GM19351 (cell line): ENCODE measurements around the gene BNIP5.

ENCODE experiments used
- ATAC-seq: cut with Tn5 transposase; IDR thresholded peaks from one replicate; pipeline ENCODE4 v1.9.1; 2021; ENCODE audit warnings: mild to moderate bottlenecking, moderate library complexity; ENCODE audit not compliant: unreplicated experiment

The BNIP5 gene

DNA sequence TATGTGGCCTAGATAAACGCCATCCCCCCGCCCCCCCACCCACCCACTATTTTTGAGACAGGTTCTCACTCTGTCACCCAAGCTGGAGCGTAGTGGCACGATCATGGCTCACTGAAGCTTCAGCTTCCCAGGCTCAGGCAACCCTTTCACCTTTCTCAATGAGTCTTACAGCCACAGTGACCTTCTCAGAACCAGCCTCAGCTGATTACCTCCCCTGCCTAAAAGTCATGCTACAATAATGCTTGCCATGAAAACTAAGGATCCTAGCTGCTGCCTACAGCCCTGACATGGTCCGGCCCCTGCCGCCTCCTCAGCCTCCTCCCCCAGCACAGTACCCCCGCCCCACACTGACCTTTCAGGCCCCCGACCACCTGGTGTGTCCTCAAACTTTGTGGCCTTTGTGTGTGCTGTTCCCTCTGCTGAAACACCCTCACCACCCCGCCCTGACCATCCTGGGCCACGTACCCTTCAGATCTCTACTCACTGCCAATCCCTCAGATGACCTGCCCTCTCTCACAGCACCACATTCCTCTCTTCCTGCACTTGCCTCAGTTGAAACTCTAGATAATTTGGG lies 35.5 kb downstream of the BNIP5 start:
- ATAC-seq, result no peak

DNA sequence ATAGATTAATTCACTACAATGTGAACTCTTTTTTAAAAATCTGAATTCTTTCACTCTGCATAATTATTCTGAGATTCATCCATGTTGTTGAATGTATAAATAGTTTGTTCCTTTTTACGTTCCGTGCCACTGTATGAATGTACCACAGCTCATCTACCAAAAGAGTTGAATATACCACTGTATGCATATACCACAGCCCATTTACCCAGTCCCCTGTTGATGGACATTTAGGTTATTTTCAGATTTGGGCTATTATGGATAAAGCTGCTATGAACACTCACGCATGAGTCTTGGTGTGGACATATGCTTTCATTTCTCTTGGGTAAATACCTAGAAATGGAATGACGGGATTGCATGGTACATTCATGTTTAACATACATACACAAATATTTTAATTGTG lies 38.7 kb downstream of the BNIP5 start:
- no peak for ATAC-seq

DNA sequence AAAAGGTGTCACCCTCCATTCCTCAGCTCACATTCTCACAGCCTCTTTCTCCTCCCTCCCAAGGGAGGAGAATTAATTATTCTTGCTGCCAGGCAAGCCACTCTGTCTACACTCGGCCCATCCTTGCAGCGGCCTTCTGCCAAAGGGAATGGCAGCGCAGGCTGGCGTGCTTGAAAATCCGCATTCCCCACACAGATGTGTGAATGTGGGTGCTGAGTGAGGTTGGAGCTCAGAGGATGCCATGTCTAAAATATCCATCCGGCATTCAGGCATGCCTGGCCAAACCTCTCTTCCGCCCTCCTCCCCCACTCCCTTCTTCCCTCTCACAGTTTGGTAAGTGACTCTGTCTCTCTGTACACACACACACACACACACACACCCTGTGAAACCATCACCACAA lies 39.2 kb downstream of the BNIP5 start:
- no peak for ATAC-seq

DNA sequence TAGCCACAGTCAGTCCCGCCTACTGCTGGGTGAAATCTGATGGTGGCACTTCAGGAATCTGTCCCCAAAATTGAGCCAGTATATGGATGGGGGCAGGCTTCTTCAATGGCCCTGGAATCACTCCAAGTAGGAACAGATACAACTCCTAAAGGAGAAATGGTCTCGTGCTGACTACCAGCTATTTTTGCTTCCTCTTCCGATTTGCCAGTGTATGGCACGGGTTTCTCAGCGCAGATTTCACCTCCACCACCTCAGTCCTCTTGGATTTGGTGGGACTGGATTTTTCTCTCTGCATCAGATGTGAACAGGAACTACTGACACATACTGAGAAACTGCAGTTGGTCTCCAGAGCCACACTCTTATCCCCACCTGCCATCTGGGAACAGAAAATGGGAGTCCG lies 39.6 kb downstream of the BNIP5 start:
- ATAC-seq, result no peak

DNA sequence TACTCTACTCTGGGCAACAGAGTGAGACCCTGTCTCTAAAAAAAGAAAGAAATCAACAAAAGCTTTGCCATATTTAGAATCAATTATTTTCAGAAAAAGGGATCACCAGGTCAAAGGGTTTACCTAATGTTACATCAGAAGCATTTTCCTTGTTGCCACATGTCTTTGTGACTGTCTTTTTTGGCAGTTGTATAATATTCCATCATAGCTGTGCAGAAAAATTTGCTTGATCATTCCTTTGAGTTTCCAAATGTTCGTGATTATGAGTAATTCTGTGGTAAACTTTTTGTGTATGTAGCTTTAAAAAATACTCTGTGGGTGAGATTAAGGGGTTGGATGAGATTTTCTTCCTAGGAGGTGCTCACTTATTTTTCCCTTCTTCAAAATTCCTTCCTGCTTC lies 40.4 kb downstream of the BNIP5 start:
- no peak for ATAC-seq

DNA sequence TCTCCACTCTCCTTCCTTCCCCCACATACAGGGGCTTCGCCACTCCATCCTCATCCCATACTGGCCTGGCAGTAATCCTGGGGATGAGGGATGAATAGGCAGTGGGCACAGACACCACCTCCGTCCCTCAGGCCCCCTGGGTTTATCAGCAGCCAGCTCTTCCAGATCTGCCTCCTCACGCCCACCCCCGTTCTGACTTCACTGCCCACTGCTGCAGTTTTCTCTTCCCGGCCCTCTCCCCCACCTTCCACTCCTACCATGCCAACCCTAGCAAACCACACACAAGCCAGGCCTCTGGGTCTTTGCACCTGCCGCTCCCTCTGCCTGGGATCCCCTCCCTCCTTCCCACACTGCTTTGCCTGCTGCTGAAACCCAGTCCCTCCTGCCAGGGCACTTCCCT lies 44.5 kb downstream of the BNIP5 start:
- ATAC-seq, result no peak

DNA sequence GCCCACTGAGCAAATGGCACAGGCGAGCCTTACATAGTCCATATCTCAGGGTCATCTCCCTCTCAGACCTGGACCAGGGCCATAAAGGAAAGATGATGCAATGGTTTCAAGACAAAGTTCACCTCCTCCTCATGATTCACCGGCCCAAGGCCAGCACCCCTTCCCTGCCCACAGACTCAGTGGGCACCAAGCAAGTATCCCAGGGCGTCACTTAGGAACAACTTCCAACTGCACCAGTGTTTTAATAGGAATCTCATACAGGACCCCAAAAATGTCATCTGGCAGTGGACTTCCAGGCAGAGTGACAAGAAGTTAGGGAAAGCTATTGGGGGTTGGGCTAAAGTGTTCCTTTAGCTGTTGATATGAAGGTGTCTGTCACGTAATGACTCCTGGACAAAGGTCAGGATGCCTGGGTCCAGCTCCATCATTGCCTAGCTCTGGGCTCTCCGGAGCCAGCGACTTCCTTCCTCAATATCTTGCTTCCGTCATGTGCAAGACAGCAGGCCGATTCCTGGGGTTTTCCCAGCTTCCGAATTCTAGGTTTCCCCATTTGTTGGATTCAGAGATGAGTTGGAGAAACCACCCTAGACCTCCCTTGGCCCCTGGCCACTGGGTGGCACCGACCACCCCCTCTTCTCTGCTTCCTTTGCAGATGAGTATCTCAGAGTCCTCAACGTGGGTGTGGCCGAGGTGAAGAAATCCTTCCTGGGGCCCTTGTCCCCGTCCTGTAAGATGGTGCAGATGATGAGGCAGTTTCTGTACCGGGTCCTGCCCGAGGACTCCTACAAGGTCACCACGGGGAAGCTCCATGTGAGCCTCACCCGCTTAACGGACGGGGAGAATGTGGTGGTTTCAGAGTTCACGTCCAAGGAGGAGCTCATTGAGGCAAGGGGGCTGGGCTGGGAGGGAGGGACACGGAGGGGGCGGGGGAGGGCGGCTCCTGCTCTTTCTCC lies 45.7 kb downstream of the BNIP5 start:
- ATAC-seq, result no peak

DNA sequence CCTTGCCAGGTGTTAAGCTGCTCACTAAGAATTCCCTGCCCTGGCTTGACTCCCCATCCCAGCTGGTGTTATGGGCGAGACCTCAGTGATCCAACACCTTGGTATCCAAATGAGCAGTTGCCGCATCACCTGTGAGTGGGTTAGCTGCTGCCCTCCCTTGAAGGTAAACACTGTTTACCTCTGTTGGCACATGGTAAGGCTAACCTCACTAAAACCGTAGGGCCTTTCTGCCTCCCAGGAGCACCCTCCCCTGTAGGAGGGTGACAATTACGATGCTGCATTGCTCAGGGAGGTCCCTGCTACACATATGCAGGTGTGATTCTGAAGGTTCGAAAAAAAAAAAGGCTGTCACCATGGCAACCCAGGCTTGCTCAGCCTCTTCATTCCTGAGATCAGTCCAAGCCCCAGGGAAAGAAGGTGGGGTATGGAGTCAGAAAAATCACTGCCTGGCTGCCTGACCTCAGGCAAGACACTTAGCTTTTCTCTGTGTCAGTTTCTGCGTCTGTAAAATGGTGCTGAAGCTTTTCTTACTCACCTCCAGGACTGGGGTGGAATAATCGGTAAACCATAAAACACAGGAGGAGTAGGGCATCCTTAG lies 47.3 kb downstream of the BNIP5 start:
- ATAC-seq, result no peak

DNA sequence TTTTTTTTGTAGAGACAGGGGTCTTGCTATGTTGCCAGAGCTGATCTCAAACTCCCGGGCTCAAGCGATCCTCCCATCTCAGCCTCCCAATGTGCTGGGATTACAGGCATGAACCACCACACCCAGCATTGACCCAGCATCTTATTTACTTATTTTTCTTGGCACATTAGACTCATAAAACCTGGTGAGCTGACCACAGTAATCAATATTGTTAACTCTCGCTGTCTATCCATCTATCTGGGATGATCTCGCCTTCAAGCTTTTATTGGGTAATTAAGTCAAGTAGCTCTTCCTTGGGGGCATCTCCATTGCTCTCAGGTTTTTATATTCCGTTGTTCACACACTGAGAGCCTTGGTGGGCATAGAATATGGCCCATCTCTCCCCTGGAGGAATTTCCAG lies 49.8 kb downstream of the BNIP5 start:
- ATAC-seq, result no peak

DNA sequence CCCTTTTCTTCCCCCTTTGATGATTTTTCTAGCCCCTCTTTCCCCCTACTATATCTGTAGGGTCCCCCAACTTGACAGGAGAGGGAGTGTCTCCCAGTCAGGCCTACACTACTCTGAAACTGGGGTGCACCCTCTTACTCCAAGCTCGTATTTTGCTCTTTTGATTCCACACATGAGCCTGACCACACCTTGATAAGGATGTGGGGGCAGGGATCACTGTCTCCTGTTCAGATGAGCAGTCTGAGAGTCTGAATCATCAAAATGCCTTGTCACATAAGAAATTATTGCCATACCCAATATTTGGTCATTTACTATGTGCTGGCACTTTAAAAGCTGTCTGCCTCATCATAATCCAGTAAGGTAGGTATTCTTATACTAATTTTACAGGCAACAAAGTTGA lies 50.9 kb downstream of the BNIP5 start:
- no peak for ATAC-seq

DNA sequence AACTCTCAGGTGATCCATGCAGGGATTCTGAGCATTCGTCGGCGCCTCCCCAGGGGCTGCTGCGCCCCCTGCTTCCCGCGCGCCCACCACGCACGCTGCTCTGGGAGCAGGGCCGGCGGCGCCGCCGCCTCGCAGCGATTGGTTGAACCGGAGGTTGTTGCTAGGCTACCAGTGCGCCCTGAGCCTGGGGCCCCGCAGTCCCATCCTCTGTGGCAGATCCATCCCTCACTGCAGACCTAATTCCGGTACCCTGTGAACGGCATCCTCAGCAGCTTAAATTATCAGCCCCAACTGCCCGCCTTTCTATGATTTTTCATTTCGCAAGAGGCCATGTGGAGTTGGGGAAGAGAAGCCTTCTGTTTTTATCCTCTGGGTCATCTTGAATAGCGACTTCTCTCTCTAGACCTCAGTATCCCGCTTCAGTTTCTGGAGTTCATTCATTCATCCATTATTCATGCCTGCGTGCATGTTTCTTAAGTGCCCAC lies 51.5 kb downstream of the BNIP5 start:
- no peak for ATAC-seq

DNA sequence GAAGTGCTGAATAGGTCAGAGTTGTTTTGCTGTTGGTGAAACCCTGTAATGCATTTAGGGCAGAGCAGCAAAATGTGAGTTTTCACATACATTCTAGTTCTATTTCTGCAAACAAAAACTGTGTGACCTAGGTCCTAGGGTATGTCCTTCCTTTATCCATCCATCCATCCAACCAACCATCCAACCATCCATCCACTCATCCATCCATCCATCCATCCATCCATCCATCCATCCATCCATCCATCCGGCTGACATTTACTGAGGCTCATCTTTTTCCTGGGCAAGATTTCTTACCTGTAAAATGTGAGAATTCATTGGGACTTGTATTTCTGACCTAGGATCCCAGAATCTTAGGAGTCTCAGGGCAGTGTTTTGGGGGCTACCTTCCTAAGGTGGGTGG lies 52.3 kb downstream of the BNIP5 start:
- ATAC-seq, result no peak

DNA sequence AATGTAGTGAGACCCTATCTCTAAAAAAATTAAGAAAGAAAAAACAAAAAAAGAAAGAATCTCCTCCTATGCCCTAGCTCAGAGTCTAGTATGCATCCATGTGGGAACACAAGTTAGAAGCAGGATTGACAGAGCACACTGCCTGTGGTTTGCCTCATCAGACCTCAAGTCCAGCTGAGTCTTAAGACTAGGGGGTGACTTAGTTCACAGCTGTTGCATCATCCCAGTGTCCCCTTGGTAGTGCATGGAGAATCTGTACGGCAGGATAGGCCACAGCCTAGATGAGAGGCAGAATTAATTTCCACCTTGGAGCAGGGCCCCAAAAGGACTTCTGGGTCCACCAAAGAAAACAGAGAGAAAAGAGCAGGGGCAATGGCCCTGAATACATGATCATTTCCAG lies 53.1 kb downstream of the BNIP5 start:
- no peak for ATAC-seq

DNA sequence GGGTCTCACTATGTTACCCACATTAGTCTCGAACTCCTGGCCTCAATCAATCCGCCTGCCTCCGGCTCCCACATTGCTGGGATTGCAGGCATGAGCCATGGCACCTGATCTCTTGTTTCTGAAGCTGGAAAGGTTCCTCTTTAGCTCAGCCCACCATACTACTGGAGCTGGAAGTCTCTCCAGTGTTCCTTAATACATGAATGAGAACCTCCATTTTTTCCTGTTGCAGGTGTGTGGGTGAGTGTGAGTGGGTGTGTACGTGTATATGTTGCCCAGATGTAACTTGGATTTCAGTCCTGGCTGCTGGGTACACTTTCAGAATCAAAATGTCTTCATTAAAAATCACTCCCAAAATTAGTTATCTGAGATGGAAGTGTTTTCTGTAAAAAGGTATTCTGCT lies 55.7 kb downstream of the BNIP5 start:
- no peak for ATAC-seq

DNA sequence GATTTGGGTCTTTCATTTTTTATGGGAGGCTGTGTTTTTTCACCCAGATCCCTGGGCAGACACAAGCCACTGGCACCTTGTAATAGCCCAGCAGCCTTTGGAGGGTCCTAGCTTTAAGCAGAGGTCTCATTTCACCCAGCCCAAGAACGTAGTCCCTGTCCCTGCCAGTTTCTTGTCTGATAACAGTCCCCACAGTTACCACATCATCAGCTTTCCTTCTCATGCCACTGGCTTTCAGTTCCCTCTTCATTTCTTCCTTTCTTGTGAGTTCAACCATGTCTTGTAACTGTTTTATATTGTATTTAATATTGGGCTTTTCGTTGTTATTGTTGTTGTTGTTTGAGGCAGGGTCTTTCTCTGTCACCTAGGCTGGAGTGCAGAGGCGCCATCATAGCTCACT lies 56.2 kb downstream of the BNIP5 start:
- no peak for ATAC-seq

DNA sequence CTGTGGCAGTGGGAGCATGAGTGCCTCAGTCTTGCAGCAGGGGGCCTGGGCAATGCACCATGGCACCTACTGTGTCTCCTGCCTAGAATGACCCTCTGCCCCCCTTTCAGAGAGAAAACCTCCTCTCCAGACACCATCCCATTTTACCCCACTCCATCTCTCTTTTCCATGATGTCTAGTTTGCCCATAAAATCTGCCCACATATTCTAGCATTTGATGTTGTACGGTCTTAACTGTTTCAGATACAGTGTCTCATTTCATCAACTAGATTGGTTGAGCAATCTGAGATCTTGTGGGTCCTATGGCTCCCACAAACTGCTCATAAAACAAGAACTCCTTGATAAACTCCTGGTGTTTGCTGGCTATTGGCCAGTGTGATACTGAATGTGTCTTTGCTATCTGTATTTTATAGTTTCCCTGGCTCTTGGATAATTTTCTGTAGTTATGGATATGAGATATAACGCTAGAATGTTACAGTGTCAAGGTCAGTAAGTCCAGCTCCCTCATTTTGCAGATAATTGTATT lies 58.7 kb downstream of the BNIP5 start:
- ATAC-seq, result no peak

DNA sequence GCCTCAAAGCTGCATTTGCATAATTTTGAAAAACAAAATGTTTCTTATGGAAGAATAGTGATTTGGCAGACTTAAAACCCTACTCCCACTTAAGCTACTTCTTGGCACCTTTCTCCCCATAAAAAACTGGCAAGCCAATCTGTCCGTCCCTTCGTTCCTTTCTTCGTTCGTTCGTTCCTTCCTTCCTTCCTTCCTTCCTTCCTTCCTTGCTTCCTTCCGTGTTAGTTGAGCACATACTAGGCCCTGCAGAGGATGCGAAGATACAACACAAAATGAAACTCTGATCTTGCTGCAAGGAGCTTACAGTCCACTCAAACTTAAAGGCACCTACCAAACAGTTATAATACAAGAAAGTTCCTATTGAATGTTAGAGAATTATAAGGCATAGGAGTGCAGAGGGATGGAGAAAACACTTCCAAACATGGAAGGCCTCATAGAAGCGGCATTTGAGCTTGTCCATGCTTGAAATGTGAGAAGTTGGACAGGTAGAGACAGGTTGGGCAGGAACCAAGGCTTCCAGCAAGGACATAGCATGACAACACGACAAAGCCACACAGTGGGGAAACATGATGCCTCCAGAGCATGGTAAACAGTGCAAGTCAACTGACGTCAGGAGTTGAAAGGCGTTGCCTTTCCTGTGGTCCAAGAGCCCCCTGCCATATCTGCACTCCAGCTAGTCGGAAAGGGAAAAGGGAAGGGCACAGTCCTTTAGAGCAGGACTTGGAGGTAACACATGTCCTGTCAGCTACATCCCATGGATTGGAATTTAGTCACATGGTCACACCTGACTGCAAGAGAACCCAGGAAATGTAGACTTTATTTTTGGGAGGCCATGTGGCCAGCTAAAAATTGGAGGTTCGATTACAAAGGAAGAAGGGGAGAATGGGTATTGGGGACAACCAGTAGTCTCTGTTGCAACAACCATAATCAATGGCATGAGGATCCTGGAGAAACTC lies 59.8 kb downstream of the BNIP5 start:
- ATAC-seq, result no peak

DNA sequence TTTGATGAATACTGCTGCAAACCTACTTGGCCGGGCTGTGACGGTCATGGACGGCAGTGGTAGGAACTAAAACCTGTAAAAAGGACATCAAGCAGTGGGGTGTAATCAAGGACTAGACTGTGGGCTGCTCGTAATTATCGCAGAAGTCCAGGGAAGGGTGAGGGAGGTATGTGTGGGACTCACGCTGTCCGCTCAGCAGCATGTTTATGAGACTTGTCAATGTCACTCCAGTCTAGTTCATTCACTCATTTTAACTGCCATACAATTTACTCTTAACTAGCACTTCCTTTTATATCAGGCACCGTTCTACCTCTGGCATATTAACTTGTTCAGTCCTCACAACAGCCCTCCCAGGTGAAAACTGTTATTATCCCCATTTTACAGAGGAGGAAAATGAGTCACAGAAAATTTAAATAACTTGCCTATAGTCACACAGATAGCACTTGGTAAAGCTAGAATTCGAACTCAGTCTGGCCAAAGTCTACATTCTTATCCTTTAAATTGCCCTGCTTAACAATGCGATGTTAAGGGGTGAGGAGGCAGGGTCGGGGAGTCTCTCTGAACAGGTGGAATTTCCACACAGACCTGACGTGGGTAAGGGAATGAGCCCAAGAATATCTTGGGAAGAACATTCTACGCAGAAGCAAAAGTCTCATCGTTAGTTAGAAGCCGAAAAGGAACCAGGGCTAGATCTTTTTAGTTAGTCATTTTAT lies 62.7 kb downstream of the BNIP5 start:
- ATAC-seq, result no peak

DNA sequence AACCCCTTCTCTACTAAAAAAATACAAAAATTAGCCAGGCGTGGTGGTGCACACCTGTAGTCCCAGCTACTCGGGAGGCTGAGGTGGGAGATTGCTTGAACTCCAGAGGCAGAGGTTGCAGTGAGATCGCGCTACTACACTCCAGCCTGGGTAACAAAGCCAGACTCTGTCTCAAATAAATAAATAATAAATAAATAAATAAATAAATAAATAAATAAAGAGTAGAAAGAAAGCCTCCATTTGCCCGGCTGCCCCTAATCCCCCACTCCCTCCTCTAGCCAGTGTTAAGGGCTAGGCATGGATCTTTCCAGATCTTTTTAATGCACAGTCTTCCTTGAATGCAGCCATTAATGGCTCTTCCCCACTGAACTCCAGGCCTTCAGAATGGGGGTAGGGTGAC lies 63.6 kb downstream of the BNIP5 start:
- no peak for ATAC-seq

DNA sequence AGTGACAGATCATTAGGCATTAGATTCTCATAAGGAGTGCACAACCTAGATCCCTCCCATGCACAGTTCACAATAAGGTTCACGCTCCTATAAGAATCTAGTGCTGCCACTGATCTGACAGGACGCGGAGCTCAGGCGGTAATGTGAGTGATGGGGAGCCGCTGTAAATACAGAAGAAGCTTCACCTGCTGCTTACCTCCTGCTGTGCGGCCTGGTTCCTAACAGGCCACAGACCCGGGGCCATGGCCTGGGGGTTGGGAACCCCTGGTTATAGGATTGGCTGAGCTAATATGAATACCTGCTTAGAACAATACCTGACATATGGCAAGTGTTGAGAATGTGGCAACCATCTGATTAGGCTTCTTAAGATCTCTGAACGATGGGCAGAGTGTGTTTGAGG lies 64.5 kb downstream of the BNIP5 start:
- ATAC-seq, result no peak
